Left lobe of liver (tissue), 2 donors: ENCODE measurements around the gene BRD3OS. TPM values are rescaled to one million over a fixed set of nuclear protein-coding genes. Genes with fewer than 3 reads are reported as not detected.

Experiments
- ATAC-seq: fragments of 200-7000 bp; cut with Tn5 transposase; one replicate; pipeline ENCODE4 v1.9.1; 2020; ENCODE audit warnings: mild to moderate bottlenecking, moderate library complexity
- DNase-seq: peaks from one replicate; pipeline ENCODE4 v3.0.0-alpha.2; 2020; ENCODE audit warnings: low spot score
- total RNA-seq: library from RNA; stranded (reverse); gene quantifications from one replicate; pipeline ENCODE4 v1.2.1, GENCODE V29; 2021
- donor health status: DM: no; HTN: no; CAD: no; lungs with moderate emphysema.
- donor health status: DM: no; HTN: yes; CAD: no.

Gene BRD3OS
- total RNA-seq, 1 donor from 2014 or later, result 7.6 TPM

- DNase-seq, result no peak
- no peak for ATAC-seq
Measured at GRCh38 chr9:134031783-134032182, 6.5 kb downstream of the BRD3OS start.

DNA sequence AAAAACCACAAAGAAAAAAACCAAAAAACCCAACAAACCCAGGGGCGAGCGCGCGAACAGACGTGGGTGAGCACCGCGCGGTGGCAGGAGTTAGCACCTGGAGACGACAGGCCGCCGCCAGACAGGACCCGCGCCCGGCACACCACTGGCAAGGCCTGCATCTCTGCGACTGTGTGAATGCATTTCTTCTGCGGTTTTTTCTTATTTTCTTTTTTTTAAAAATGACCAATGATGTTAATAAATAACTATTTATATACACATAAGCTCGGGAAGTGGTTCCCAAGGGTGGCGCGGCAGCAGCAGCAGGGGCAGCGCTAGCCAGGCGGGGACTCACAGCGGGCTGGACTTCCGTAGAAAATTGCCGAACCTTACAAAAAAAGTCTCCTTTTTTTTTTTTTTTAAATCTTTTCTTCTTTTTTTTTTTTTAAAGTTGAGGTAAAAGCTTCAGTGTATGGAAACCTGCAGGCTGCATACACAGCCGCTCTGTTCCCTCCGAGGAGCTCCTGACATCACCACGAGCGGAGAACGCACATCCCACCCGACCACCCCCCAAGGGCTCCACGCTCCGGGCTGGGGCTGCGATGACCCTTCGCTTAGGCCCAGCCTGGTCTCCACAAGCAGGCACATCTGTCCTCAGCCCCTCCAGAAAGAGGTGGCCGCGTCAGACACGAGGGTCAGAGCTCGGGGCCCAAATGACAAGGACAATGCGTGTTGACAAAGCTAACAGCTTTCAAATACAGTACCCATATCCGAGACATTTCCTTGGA lies 7.4 kb downstream of the BRD3OS start:
- ATAC-seq, result no peak
- no peak for DNase-seq

DNA sequence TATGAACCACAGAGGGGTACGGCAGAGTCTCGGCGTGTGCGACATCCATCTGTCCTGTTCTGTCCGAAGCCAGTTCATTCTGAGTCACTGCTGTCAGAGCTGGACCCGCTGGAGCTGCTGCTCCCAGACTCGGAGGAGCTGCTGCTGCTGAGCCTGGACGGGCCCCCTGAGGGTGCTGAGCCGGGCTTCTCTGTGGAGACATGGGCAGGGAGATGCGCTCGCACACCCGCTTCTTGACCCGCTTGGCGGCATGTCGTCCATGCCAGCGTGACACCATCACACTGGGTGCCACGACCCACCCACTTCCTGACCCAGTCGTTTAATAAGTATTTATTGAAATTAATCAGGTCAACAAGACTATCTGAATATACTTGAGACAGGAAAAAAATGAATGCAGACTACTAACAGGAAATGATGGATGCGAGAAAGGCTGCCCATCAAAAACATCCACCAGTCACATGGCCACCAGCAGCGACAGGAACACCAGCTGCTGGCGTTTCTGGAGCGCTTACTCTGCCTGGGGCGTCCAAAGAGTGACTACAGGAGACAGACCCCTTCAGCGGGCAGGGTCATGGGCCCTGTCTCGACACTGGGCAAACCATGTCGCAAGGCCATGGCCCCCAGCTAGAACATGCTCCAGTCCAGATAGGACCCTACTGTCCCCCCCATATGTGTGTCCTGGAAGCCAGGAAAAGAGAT lies 8.4 kb downstream of the BRD3OS start:
- ATAC-seq (no peak), DNase-seq (no peak)

DNA sequence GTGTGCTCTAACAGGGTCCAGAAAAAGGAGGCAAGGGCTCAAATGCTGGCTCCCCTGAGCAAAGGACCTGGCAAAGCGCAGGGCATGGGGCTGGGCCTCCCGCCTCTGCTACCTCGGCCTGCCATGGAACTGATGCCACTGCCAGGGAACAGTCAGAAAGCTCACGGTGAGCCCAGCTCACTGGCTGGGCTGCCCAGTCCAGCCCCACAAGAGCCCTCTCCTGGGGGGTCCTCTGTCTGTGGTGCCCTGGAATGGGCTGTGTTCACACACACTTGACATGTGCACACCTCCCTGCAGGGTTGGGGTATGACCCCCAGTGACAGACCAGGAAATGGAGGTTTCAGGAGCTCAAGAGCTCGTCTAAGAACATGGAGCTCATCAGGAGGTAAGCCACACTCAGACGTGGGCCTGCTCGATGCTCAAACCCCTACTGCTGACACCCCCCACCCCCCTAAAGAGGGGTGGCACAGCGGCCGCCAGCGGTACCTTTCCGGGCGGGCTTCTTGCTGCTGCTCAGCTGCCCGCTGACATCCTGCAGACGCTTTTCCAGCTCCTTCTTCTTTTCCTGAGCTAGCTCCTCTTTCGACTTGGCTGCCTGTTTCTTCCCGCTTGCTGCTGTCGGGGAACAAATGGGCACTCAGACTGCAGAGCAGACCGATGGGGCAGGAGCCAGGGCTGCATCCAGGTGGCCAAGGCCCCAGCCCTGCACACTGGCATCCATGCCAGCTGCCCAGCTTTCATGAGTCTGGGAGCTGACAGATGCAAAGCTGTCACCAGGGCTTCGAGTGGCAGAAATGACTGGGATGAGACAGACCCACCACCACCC lies 9.1 kb downstream of the BRD3OS start:
- DNase-seq (no peak), ATAC-seq (no peak)

DNA sequence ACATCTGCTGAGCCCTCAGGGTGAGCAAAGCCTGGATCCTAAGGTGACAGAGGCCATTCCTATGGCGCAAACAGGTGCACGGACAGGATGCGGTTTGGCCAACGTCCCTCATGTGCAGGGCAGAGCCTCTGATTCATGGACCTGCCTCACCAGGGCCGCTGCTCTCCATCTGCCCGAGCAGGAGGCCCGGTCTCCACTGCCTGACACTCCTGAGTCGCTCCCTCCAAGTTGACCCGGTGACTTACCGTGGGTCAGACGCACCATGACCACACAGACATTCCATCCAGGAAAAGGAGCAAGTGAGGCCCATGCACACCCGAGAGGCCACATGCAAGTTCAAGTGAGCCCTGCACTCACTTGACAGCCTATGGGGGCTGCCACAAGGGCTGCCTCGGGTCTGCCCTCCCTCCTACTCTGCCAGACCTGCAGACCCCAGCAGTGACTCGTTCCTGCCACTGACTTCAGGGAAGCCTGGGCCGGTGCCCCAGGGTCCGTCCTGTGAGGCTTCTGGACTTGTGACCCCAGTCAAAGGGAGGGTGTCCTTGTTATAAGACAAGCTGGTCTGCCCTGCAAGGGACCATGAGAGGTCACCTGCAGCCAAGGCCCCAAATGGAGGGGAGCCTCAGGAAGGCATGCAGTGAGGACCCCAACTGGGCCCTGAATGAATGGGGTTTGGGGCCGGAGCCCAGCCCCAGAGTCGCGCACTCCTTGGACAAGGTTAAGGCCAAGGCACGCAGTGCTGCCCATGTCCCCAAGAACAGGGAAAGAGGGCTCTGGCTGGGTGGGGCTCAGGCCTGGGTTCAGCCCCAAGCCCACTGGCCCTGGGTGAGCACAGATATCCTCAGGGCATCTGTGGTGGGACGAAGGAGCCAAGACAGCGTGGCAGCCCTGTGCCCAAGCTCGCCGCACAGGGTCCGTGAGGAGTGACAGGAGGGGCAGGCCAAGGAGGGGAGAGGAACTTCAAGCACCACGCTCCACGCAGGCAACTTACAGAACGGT lies 10.1 kb downstream of the BRD3OS start:
- DNase-seq (no peak), ATAC-seq (no peak)

- DNase-seq, result no peak
- ATAC-seq, result no peak
Measured at GRCh38 chr9:134036130-134036529, 10.8 kb downstream of the BRD3OS start.

GRCh38 chr9:134037641-134038040 lies 12.4 kb downstream of the BRD3OS start:
- DNase-seq, result no peak
- no peak for ATAC-seq

GRCh38 chr9:134039386-134040175 lies 14.3 kb downstream of the BRD3OS start:
- no peak for DNase-seq
- no peak for ATAC-seq

- DNase-seq (no peak), ATAC-seq (no peak)
Measured at GRCh38 chr9:134040176-134040565, 14.9 kb downstream of the BRD3OS start.

- ATAC-seq (no peak), DNase-seq (no peak)
Measured at GRCh38 chr9:134040781-134041648, 15.7 kb downstream of the BRD3OS start.

- ATAC-seq (no peak), DNase-seq (no peak)
Measured at GRCh38 chr9:134041649-134041962, 16.3 kb downstream of the BRD3OS start.

GRCh38 chr9:134043531-134043988 lies 18.3 kb downstream of the BRD3OS start:
- ATAC-seq (peak; percentile 50), DNase-seq (no peak)

- DNase-seq, result no peak
- ATAC-seq, result no peak
Measured at GRCh38 chr9:134044944-134045343, 19.7 kb downstream of the BRD3OS start.

- ATAC-seq (no peak), DNase-seq (no peak)
Measured at GRCh38 chr9:134045841-134046544, 20.7 kb downstream of the BRD3OS start.

- DNase-seq, result peak; percentile 85
- ATAC-seq, result peak; percentile 76
Measured at GRCh38 chr9:134046894-134047681, 21.8 kb downstream of the BRD3OS start.

DNA sequence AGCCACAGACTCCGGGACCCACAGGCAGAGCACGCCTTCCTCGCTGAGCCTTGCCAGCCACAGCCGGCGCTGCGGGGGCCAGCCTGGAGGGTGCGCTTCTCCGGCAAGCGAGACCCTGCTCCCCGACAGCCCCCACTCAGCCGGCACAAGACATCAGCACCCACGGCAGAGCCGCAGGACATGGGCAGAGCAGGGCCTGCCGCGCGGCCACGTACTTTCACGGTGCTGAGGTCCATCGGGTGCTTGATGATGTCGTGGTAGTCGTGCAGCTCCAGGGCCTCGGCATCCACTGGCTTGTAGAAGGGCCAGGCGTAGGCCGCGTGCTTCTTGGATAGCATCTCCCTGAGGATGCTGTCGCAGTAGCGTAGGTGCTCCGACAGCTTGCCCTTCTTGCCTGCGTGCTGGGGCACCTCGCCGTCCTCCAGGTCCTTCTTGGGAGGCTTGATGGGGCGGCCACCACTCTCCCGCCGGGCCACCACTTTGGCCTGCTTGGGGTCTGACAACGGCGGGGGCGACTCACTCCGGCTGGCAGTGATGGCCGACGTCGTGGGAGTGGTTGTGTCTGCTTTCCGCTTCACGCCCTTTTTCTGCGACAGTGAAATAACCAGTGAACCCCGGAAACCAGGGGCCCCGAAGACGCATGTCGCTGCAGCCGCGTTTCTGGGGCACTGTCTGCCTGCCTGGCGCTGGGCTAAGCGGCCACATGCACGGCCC lies 22.7 kb downstream of the BRD3OS start:
- ATAC-seq (no peak), DNase-seq (no peak)

GRCh38 chr9:134048582-134048968 lies 23.3 kb downstream of the BRD3OS start:
- DNase-seq (no peak), ATAC-seq (no peak)
